ENCODE results near the gene PGS1. TPM values are rescaled to one million over a fixed set of nuclear protein-coding genes. Genes with fewer than 3 reads are reported as not detected.

The PGS1 gene
- total and polyA plus RNA-seq, 2 donors (not counting 1 experiment from before 2014, with no cell fraction given): 22.4 to 34.5 TPM

DNA sequence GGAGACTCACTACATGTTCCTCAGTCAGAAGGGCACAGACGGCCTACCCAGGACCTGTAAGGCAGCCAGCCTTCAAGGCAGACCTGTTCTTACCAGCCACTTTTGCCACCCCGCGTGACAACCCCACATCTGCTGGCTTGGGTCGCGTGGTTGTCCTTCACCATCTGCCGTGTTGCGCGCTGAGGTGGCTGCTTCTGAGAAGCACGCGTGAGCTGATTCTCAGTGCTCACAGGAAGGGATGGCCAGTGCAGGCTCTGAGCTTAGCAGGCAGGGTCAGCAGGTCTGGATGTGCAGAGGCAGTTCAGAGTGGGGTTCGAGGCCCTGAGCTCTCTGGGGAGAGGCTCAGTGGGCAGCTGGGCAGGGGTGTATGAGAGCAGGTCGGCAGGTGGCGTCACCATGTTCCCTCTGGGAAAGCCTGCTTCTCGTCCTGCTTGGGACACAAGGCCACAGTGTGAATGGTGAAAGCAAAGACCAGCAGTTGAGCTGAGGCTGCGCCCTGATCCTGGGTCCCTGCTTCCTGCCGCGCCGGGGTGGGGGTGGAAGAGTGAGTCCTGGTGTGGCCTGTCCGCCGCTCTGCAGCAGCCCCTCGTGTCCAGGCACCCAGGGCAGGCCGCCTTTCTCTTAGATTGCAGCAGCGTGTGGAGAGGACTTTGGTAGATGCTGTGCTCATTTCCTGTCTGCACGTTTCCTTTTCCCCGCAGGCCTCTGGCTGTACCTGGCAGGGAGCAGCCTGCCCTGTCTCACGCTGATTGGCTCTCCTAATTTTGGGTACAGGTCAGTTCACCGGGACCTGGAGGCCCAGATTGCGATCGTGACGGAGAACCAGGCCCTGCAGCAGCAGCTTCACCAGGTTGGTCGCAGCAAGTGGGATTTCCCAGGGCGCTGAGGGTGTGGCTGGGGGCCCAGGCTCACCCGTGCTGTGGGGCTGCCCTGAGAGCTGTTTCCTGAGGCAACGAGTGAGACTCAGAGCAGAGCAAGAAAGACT lies 36.0 kb downstream of the PGS1 start:
- H3K4me3 ChIP-seq (replicated peaks in 1 of 4; ENCODE audit: control extremely low read depth in 1 of 4, insufficient read depth in 1 of 4, low read depth in 3 of 4, low read length in 4 of 4): no peak overlapping the region
- peaks cover 12% of the 10 kb centered on the region for H3K36me3 ChIP-seq (ENCODE audit: control insufficient read depth, insufficient read depth, low read length)
- no peaks in the 10 kb centered on the region for H3K9me3 ChIP-seq (ENCODE audit: control insufficient read depth, insufficient read depth, low read depth, low read length)
- peaks cover 30% of the 10 kb centered on the region for H3K79me2 ChIP-seq (ENCODE audit: control insufficient read depth, insufficient read depth, low read length)
- H3K4me1 ChIP-seq (ENCODE audit: control insufficient read depth, extremely low read depth, insufficient read depth, low read length): peaks cover 3% of the 10 kb centered on the region
- TF ChIP-seq EZH2 (IDR thresholded peaks at IDR 0.05; ENCODE audit: low read length, missing control alignments): no peak
- TF ChIP-seq, protein P1, sequence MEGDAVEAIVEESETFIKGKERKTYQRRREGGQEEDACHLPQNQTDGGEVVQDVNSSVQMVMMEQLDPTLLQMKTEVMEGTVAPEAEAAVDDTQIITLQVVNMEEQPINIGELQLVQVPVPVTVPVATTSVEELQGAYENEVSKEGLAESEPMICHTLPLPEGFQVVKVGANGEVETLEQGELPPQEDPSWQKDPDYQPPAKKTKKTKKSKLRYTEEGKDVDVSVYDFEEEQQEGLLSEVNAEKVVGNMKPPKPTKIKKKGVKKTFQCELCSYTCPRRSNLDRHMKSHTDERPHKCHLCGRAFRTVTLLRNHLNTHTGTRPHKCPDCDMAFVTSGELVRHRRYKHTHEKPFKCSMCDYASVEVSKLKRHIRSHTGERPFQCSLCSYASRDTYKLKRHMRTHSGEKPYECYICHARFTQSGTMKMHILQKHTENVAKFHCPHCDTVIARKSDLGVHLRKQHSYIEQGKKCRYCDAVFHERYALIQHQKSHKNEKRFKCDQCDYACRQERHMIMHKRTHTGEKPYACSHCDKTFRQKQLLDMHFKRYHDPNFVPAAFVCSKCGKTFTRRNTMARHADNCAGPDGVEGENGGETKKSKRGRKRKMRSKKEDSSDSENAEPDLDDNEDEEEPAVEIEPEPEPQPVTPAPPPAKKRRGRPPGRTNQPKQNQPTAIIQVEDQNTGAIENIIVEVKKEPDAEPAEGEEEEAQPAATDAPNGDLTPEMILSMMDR (conservative IDR thresholded peaks at IDR 0.05 in 1 of 2, IDR thresholded peaks at IDR 0.05 in 1 of 2; ENCODE audit: low read depth in 1 of 2, low read length in 2 of 2): no peak
- no peak overlapping the region for H3K9ac ChIP-seq (ENCODE audit: insufficient read depth, low read length)
- no peak for DNase-seq (ENCODE audit: low read depth in 2 of 2)
- no peak overlapping the region for H3K27ac ChIP-seq (ENCODE audit: insufficient read depth, low read length)
- no peak overlapping the region for H2AFZ ChIP-seq (ENCODE audit: low read length)
- no peaks in the 10 kb centered on the region for H3K27me3 ChIP-seq (ENCODE audit: control insufficient read depth, insufficient read depth, low read length)
- H4K20me1 ChIP-seq (ENCODE audit: control insufficient read depth, extremely low read depth, insufficient read depth, low read length): no peaks in the 10 kb centered on the region
- H3K4me2 ChIP-seq (ENCODE audit: extremely low read depth, insufficient read depth, low read length): no peak overlapping the region

DNA sequence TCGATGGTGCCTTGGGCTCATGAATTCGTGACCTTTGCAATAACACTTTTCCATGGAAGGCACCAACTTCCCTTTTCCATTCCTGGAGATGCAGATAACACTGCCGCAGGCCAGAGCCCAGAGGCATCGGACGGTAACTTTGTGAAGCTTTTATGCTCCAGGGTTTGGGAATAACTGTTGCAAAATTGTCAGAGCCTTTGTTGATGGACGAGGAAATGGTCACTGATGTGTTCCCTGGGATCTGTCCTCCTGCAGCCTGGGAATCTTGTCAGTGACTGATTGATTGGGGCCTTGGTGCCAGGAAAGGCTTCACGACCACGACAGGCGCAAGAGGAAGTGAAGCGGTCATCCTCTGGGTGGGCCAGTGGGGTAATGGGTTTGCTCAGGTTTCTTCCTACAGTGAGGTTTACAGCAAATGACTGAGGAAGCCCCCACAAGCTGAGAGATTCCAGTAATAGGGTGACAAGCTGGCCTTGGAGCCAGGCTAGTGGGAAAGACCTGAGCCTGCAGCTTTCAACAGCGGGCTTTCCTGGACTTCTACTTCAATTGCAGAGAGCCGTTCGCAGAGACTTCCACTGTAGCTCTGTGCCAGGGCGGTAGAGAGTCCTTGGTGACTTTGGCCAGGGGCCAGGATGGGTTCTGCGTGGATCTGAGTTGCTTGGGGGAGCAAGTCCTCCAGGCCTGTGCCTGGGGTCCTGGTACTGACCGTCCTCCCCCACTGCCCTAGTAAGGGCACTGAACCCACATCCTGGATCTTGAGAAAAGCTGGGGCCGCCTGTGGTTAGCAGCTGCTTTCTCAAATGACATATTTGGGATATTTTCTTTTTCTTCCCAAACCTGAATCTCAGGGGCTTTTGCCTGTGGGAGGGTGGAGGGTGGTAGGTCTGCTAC lies 37.6 kb downstream of the PGS1 start:
- Histone ChIP-seq H3K36me3 (ENCODE audit: control insufficient read depth, insufficient read depth, low read length) (peaks cover 21% of the 10 kb centered on the region), H3K27ac (ENCODE audit: insufficient read depth, low read length) (no peak overlapping the region), H4K20me1 (ENCODE audit: control insufficient read depth, extremely low read depth, insufficient read depth, low read length) (no peaks in the 10 kb centered on the region), H3K9me3 (ENCODE audit: control insufficient read depth, insufficient read depth, low read depth, low read length) (no peaks in the 10 kb centered on the region), H3K4me3 (replicated peaks in 1 of 4; ENCODE audit: control extremely low read depth in 1 of 4, insufficient read depth in 1 of 4, low read depth in 3 of 4, low read length in 4 of 4) (no peak overlapping the region), H3K27me3 (ENCODE audit: control insufficient read depth, insufficient read depth, low read length) (no peaks in the 10 kb centered on the region), H3K9ac (ENCODE audit: insufficient read depth, low read length) (no peak overlapping the region), H3K4me1 (ENCODE audit: control insufficient read depth, extremely low read depth, insufficient read depth, low read length) (peaks cover 2% of the 10 kb centered on the region), H3K79me2 (ENCODE audit: control insufficient read depth, insufficient read depth, low read length) (peaks cover 26% of the 10 kb centered on the region), H2AFZ (ENCODE audit: low read length) (no peak overlapping the region), H3K4me2 (ENCODE audit: extremely low read depth, insufficient read depth, low read length) (no peak overlapping the region)
- TF ChIP-seq, protein P1 (conservative IDR thresholded peaks at IDR 0.05 in 1 of 2, IDR thresholded peaks at IDR 0.05 in 1 of 2; ENCODE audit: low read depth in 1 of 2, low read length in 2 of 2): no peak
- no peak for TF ChIP-seq EZH2 (IDR thresholded peaks at IDR 0.05; ENCODE audit: low read length, missing control alignments)
- DNase-seq (ENCODE audit: low read depth in 2 of 2): peak in 1 of 2 donors; percentile 63
